Right ventricle myocardium superior (tissue), 1 donor: Measurements from ENCODE around the gene METTL1. TPM values are rescaled to one million over a fixed set of nuclear protein-coding genes. Genes with fewer than 3 reads are reported as not detected.
"Not testable (repeated sequence)": the region's sequence is repeated elsewhere in the genome, so short reads cannot be mapped to it uniquely, and the experiment has no call there.

Source experiments
- ATAC-seq: fragments of 200-7000 bp; cut with Tn5 transposase; one replicate; pipeline ENCODE4 v1.9.1; 2020; ENCODE audit warnings: mild to moderate bottlenecking; ENCODE audit not compliant: poor library complexity
- DNase-seq: peaks from one replicate; pipeline ENCODE4 v3.0.0-alpha.2; 2020
- intact Hi-C: fragments of 100-400 bp; cut with DNase I; formaldehyde crosslinking; loops from one replicate; pipeline ENCODE4 v1.11.2; 2022
- total RNA-seq: library from RNA; stranded (reverse); fragmentation: NEBNext Ultra II Directional; extraction: Animal tissue kit (Norgen Biotek cat#: 25700); gene quantifications from one replicate; pipeline ENCODE4 v1.2.1, GENCODE V29; 2021
- donor health status: DM: no; HTN: yes; CAD: no; lungs with severe emphysema.

Gene METTL1
- total RNA-seq, 1 donor from 2014 or later = 7.2 TPM

- no peak for ATAC-seq
- intact Hi-C loops = no loop called here
- no peak for DNase-seq
These were observed 38.9 kb downstream of the METTL1 start for GRCh38 chr12:57732726-57733593.

GRCh38 chr12:57732270-57732669, 39.6 kb downstream of the METTL1 start:
- intact Hi-C loops = no loop called here
- ATAC-seq (no peak), DNase-seq (no peak)

- intact Hi-C loops = no loop called here
- DNase-seq = no peak
- no peak for ATAC-seq
These were observed 40.4 kb downstream of the METTL1 start for GRCh38 chr12:57731411-57732080.

GRCh38 chr12:57730336-57731067, 41.4 kb downstream of the METTL1 start:
- intact Hi-C loops = no loop called here
- ATAC-seq (no peak), DNase-seq (no peak)

- no peak for ATAC-seq
- intact Hi-C loops = no loop called here
- DNase-seq = no peak
These were observed 42.5 kb downstream of the METTL1 start for GRCh38 chr12:57729321-57729844.

GRCh38 chr12:57727758-57728395, 44.0 kb downstream of the METTL1 start:
- intact Hi-C loops = no loop called here
- DNase-seq (peak; percentile 42), ATAC-seq (no peak)

GRCh38 chr12:57726884-57727757, 44.8 kb downstream of the METTL1 start:
- intact Hi-C loops = no loop called here
- DNase-seq (peak; percentile 74), ATAC-seq (peak; percentile 59)

GRCh38 chr12:57726151-57726883, 45.6 kb downstream of the METTL1 start:
- DNase-seq (peak; percentile 85), ATAC-seq (peak; percentile 77)
- intact Hi-C loops = no loop called here

- DNase-seq = no peak
- intact Hi-C loops = no loop called here
- no peak for ATAC-seq
These were observed 46.1 kb downstream of the METTL1 start for GRCh38 chr12:57725851-57726150.

GRCh38 chr12:57724936-57725740, 46.8 kb downstream of the METTL1 start:
- no peak for ATAC-seq
- intact Hi-C loops = no loop called here

GRCh38 chr12:57724003-57724935, 47.6 kb downstream of the METTL1 start:
- DNase-seq (no peak), ATAC-seq (no peak)
- intact Hi-C loops = no loop called here

More at GRCh38 chr12:57724936-57725740, 46.8 kb downstream of the METTL1 start:
- no peak for DNase-seq

- no peak for DNase-seq
- no peak for ATAC-seq
- intact Hi-C loops = no loop called here
These were observed 48.3 kb downstream of the METTL1 start for GRCh38 chr12:57723630-57723962.

- intact Hi-C loops = no loop called here
- DNase-seq (no peak), ATAC-seq (no peak)
These were observed 48.9 kb downstream of the METTL1 start for GRCh38 chr12:57722716-57723629.

- intact Hi-C loops, ATAC-seq, DNase-seq: not testable (repeated sequence)
These were observed 49.9 kb downstream of the METTL1 start for GRCh38 chr12:57721846-57722608.
